GM13977 (cell line): ENCODE results near the gene AEN.

Experiments
- DNase-seq: peaks from one replicate; pipeline ENCODE4 v3.0.0; 2012; ENCODE audit warnings: low spot score
- CTCF ChIP-seq: IDR thresholded peaks from 2 replicates; pipeline ENCODE4 v1.5.1; 2012; ENCODE audit warnings: mild to moderate bottlenecking, control low read depth; ENCODE audit not compliant: insufficient read depth; ENCODE audit errors: extremely low read depth, missing control alignments
- in situ Hi-C: fragments of 300-500 bp; cut with MboI; formaldehyde crosslinking; loops from one replicate; pipeline ENCODE4 v1.12.0; 2022; ENCODE audit warnings: low sequenced_read_pairs, low pct_unique_long_range_greater_than_20kb, mixed read lengths, inconsistent platforms; ENCODE audit not compliant: unreplicated experiment

The AEN gene

DNA sequence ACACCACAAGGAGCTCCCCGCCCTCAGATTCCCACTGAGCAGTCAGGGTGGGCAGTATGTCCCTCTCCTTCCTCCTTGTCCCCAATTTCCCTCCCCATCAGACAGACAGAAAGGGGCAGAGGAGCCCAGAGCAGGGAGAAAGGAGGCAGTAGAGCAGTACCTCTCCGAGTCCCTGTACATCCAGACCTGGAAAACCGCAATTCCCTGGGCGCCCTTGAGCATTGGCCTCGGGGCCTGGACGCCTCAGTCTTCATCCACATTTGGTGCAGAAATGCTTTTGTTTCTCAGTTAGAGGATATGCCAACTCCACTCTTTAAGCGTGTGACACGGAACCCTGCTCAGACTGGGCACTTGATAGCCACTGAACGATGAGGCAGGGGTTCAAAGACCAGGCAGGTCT lies 23.6 kb downstream of the AEN start:
- TF ChIP-seq CTCF, result no peak
- DNase-seq, result no peak
- in situ Hi-C loops, result no loop called here

DNA sequence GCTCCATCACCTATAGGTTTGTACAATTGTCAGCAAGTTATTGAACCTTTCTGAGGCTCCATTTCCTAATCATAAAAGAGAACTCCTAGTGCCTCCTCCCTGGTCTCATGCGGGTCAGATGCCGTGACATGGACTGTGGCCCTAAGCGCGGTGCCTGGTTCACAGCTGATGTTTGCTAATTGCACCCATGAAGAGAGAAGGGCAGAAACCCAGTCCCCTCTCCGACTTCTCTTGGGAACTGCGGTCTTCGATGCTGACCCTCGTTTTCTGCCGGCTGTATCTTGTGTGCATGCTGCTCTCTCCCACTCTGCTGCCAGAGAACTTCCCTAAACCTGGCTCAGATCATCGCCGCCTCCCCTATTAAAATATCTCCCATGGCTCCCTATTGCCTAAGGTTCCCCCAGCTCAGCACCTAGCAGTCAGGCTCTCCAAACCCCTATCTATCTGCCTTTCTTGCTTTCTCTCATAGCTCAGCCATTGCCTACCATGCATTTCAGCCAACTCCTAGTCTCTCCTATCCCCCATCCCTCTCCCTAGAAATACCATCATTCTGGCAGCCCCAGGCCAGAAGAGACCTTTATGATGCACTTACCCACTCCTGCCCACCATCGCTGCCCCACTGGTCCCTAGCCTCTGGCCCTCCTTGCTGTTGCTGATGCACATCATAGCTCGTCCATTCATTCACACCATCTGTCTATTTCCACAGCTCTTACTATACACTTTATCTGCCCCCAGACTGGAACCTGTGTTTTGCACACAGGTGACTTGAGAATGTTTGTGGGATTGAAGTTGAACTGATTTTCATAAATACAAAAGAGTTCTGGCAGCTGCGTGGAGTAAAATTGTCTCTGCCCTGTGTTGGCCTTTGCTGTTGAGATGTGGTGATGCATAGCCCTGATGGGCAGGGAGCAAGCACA lies 24.3 kb downstream of the AEN start:
- in situ Hi-C loops, result no loop called here
- no peak for TF ChIP-seq CTCF
- DNase-seq, result no peak

GRCh38 chr15:88646088-88646405 lies 24.9 kb downstream of the AEN start:
- in situ Hi-C loops, result no loop called here
- no peak for DNase-seq
- TF ChIP-seq CTCF, result no peak

DNA sequence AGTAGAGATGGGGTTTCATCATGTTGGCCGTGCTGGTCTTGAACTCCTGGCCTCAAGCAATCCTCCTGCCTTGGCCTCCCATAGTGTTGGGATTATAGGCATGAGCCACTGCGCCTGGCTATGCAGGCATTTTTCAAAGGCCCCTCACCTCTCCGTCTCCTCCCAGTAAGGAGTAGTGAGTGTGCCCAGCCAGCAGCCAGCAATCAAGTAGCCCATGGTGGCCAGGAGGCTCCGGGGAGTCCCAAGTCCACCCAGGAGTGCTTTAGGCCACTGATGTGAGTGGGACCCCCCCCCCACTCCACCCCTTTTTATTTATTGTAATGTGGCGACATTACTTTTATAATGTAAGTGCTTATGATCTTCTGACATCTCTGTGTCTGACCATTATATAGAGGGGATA lies 25.8 kb downstream of the AEN start:
- no peak for TF ChIP-seq CTCF
- in situ Hi-C loops, result no loop called here
- DNase-seq, result no peak

DNA sequence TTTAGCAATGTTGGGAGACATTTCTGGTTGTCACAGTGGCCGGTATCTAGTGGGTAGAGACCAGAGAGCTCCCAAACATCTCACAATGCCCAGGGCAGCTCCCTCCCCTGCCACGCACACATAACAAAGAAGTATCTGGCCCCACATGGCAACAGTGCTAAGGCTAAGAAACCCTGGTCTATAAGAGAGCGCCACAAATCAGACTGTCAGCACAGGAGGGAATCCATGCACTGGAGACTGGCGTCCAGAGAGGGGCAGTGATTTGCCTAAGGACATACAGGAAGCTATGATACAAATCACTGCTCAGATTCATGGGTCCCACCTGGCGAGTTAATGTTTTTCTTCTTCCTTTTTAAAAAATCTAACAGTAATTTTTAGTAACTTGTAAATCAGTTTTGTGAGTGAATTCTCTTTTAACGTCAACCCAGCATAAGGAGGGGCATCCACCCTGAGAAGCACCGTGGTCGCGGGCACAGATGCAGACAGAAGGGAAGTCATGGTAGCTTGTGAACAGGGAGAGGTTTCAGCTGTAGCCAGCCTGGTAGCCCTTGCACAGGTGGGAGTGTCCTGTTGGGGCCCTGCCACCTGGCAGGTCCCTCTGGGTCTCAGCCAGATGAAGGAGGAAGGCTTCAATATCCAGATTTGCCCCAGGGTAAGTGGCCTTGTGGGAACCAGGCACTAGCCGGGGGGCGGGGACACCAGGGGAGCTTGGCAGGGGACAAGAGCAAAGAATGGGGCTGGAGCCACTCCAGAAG lies 26.4 kb downstream of the AEN start:
- TF ChIP-seq CTCF, result no peak
- in situ Hi-C loops, result no loop called here
- no peak for DNase-seq

GRCh38 chr15:88648357-88649214 lies 27.4 kb downstream of the AEN start:
- DNase-seq, result no peak
- in situ Hi-C loops, result no loop called here
- no peak for TF ChIP-seq CTCF
